A673 (cell line): Measurements from ENCODE around the gene NPIPA1. TPM values are rescaled to one million over a fixed set of nuclear protein-coding genes. Genes with fewer than 3 reads are reported as not detected.
"Not testable (repeated sequence)": the region's sequence is repeated elsewhere in the genome, so short reads cannot be mapped to it uniquely, and the experiment has no call there.

Experiments used
- BruUV-seq: library from RNA; stranded (reverse); fragments of 400-500 nt; replicated peaks from 2 replicates; lab custom pipeline; 2021; lab: Mats Ljungman, UMichigan
- CTCF ChIA-PET: fragments of 300-600 bp; sonication (Branson Sonifier 250); formaldehyde crosslinking; loops from one replicate; lab custom pipeline; 2022; ENCODE audit warnings: antibody characterized with exemption; lab: Charles Lee
- POLR2A ChIA-PET: fragments of 300-600 bp; sonication (Branson Sonifier 250); formaldehyde crosslinking; loops from one replicate; lab custom pipeline; 2022; ENCODE audit warnings: antibody characterized with exemption; ENCODE audit not compliant: low non-redundant PET; lab: Charles Lee
- DNase-seq: peaks from one replicate; pipeline ENCODE4 v3.0.0-alpha.2; 2015; ENCODE audit warnings: low spot score
- H3K27ac ChIP-seq: fragments of 200-600 bp; sonication (generic); 2 replicates; pipeline ENCODE4 v1.5.1; 2016; ENCODE audit warnings: mixed run types, low read depth, mild to moderate bottlenecking, mixed read lengths, antibody characterized with exemption, low read length; ENCODE audit not compliant: poor library complexity, severe bottlenecking
- H3K27me3 ChIP-seq: fragments of 200-600 bp; sonication (generic); replicated peaks from 2 replicates; pipeline ENCODE4 v1.6.1; 2017; ENCODE audit warnings: mixed run types, low read depth, mild to moderate bottlenecking, mixed read lengths, antibody characterized with exemption, low read length; ENCODE audit not compliant: insufficient read depth, poor library complexity
- H3K36me3 ChIP-seq: fragments of 200-600 bp; sonication (generic); 2 replicates; pipeline ENCODE4 v1.6.1; 2016; ENCODE audit warnings: mixed run types, mild to moderate bottlenecking, mixed read lengths, antibody characterized with exemption, low read length; ENCODE audit not compliant: insufficient read depth, poor library complexity, severe bottlenecking
- H3K4me1 ChIP-seq: fragments of 200-600 bp; sonication (generic); 2 replicates; pipeline ENCODE4 v1.6.1; 2017; ENCODE audit warnings: mixed run types, mild to moderate bottlenecking, mixed read lengths, antibody characterized with exemption, low read length; ENCODE audit not compliant: insufficient read depth, poor library complexity, severe bottlenecking
- H3K4me3 ChIP-seq: fragments of 200-600 bp; sonication (generic); 2 replicates; pipeline ENCODE4 v1.5.1; 2016; ENCODE audit warnings: low read depth, mixed run types, mild to moderate bottlenecking, mixed read lengths, low read length; ENCODE audit not compliant: poor library complexity, severe bottlenecking
- H3K9me3 ChIP-seq: fragments of 200-600 bp; sonication (generic); 2 replicates; pipeline ENCODE4 v1.6.1; 2016; ENCODE audit warnings: mixed run types, low read depth, mild to moderate bottlenecking, mixed read lengths, antibody characterized with exemption, low read length; ENCODE audit not compliant: poor library complexity, severe bottlenecking
- intact Hi-C: fragments of 100-400 bp; cut with micrococcal nuclease; formaldehyde crosslinking; loops from one replicate; pipeline ENCODE4 v1.10.0; 2022; ENCODE audit not compliant: unreplicated experiment
- total RNA-seq: library from RNA; stranded (reverse); gene quantifications from 2 replicates; pipeline ENCODE4 v1.2.3, GENCODE V29; 2021

The NPIPA1 gene
- total RNA-seq, 1 experiment from 2014 or later = 161 TPM

DNA sequence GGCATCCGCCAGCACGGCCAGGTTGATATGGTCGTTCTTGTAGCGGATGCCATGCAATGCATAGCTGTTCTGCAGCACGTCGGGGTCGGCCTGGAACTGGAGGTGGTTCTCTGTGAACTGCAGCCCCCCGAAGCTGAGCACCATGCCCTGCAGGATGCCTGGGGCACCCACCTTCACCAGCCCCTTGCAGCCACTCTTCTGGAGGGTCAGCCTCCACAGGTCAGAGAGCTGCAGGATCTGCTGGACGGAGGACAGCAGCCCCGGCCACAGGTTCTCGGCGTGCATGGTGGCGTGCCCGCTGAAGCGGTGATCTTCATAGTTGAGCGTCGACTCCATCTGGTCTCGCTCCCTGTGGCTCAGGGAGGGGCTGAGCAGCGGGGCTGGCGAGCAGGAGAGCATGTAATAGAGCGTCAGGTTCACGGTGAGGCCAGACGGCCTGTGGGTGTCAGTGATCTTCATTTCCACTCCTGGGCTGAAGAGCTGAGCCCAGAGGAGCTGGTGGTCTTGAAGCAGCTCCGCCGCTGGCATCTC lies 51.5 kb downstream of the NPIPA1 start:
- DNase-seq, BruUV-seq, POLR2A ChIA-PET, H3K4me1 ChIP-seq, H3K4me3 ChIP-seq, H3K9me3 ChIP-seq, H3K36me3 ChIP-seq, H3K27ac ChIP-seq, H3K27me3 ChIP-seq, CTCF ChIA-PET, intact Hi-C loops: not testable (repeated sequence)

DNA sequence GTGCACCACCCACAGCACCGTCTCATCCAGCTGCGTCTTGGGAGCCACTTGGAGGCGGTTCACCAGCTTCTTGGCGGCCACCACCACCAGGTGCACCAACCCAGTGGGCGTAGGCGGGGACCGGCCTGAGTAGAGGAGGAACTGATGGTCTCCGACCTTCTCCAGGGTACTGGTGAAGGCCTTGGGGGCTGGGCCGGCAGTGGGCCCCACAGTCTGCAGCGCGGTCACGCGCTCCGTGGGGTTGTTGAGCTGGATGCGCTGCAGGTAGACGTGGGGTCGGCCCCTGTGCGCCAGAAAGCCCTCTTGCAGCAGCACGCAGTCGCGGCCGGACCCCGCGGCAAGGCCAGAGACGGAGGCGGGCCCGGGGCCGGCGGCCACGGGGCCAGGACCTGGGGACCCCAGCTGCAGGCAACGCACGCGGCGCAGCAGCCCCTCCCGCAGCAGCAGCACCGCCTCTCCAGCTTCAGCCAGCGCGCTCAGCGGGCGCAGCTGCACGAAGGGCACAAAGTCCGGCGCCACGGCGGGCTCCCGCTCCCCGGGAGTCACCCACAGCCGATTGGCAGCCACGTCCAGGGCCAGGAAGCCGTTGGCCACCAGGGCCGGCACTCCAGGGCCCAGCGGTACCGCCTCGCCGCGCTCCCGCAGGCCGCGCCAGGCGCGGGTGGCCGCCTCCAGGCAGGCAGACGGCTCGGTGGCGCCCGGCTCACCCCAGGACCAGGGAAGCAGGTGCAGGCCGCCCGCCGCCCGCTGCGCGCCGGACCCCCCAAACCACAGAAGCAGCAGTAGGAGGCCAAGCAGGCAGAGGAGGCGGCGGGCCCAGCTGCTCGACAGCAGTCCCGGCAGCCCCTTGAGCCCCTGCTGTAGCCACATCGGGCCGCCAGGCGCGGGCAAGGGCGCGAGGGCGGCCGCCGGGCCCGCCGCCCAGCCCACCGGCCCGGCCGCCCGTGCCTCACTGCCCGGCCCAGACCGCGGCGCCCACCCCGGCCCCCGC lies 52.3 kb downstream of the NPIPA1 start:
- CTCF ChIA-PET, H3K36me3 ChIP-seq, H3K4me3 ChIP-seq, BruUV-seq, H3K9me3 ChIP-seq, H3K27ac ChIP-seq, H3K4me1 ChIP-seq, POLR2A ChIA-PET, H3K27me3 ChIP-seq, DNase-seq, intact Hi-C loops: not testable (repeated sequence)

DNA sequence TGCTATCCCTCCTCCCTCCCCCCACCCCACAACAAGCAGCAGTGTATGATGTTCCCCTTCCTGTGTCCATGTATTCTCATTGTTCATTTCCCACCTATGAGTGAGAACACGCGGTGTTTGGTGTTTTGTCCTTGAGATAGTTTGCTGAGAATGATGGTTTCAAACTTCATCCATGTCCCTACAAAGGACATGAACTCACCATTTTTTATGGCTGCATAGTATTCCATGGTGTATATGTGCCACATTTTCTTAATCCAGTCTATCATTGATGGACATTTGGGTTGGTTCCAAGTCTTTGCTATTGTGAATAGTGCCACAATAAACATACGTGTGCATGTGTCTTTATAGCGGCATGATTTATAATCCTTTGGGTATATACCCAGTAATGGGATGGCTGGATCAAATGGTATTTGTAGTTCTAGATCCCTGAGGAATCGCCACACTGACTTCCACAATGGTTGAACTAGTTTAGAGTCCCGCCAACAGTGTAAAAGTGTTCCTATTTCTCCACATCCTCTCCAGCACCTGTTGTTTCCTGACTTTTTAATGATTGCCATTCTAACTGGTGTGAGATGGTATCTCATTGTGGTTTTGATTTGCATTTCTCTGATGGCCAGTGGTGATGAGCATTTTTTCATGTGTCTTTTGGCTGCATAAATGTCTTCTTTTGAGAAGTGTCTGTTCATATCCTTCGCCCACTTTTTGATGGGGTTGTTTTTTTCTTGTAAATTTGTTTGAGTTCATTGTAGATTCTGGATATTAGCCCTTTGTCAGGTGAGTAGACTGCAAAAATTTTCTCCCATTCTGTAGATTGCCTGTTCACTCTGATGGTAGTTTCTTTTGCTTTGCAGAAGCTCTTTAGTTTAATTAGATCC lies 56.3 kb downstream of the NPIPA1 start:
- TSS peak; percentile 12 for BruUV-seq
- CTCF ChIA-PET = not testable (repeated sequence)

DNA sequence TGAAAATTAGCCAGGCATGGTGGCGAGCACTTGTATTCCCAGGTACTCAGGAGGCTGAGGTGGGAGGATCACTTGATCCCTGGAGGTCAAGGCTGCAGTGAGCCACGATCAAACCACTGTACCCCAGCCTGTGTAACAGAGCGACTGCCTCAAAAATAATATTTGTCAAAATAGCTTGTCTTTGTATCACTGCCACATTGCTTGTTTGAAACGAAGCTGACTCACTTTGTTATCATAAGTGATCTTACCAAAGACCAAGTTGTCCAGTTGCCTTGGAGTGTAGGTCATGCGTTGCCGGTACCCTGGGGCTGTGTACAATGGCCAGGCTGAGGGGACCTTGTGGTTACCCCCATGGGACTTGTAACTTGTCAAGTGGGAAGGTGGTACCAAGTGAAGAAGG lies 59.5 kb downstream of the NPIPA1 start:
- H3K9me3 ChIP-seq, BruUV-seq, H3K4me1 ChIP-seq, POLR2A ChIA-PET, intact Hi-C loops, H3K27me3 ChIP-seq, DNase-seq, H3K27ac ChIP-seq, CTCF ChIA-PET, H3K4me3 ChIP-seq, H3K36me3 ChIP-seq: not testable (repeated sequence)

More for the DNA sequence above, 56.3 kb downstream of the NPIPA1 start:
- intact Hi-C loops, H3K9me3 ChIP-seq, DNase-seq, H3K4me3 ChIP-seq, POLR2A ChIA-PET, H3K27ac ChIP-seq, H3K27me3 ChIP-seq, H3K4me1 ChIP-seq, H3K36me3 ChIP-seq: not testable (repeated sequence)

DNA sequence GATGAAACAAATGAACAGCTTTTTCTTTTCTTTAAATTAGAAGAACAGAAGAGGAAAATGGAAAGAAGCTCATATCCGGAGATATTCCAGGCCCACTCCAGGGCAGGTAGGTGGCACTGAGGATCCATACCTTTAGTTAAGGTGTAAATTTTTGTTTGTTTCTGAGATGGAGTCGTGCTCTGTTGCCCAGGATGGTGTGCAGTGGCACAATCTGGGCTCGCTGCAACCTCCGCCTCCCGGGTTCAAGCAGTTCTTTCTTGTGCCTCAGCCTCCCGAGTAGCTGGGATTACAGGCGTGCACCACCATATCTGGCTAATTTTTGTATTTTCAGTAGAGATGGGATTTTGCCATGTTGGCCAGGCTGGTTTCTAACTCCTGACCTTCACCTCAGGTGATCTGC lies 61.1 kb downstream of the NPIPA1 start:
- not testable (repeated sequence) for BruUV-seq, H3K27ac ChIP-seq

DNA sequence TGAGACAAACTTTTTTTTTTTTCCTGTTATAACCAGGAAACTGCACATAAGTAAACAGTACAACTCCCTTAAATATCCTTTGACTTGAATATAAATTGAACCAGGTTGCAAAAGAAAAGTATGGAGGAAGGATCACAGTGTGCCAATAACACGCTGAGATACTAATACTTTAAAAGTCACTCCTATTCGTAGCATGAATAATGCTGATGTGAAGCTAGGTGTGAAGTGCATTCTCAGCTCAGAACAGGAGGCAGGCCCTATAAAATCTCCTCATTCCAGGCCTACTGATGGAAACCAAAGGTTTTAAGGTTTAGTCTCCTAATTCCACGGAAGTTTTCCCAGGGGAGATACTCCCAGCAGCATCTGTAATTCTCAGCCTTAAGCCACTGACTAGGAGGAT lies 62.6 kb downstream of the NPIPA1 start:
- BruUV-seq = TSS peak; percentile 9
- H3K9me3 ChIP-seq, intact Hi-C loops, CTCF ChIA-PET, DNase-seq, POLR2A ChIA-PET, H3K4me3 ChIP-seq, H3K27me3 ChIP-seq, H3K4me1 ChIP-seq, H3K27ac ChIP-seq: not testable (repeated sequence)
- peaks cover 13% of the 10 kb centered on the region for H3K36me3 ChIP-seq

More for the DNA sequence above, 61.1 kb downstream of the NPIPA1 start:
- POLR2A ChIA-PET, DNase-seq, H3K4me3 ChIP-seq, intact Hi-C loops, H3K4me1 ChIP-seq, H3K36me3 ChIP-seq, H3K27me3 ChIP-seq, H3K9me3 ChIP-seq, CTCF ChIA-PET: not testable (repeated sequence)
